K562 (cell line): ENCODE results near the gene TRAF3IP1. TPM values are rescaled to one million over a fixed set of nuclear protein-coding genes. Genes with fewer than 3 reads are reported as not detected.
A peak's percentile ranks its signal among the peaks of the same experiment; 100 is the strongest.

Experiments
- ARID2 ChIP-seq: fragments of 450-650 bp; IDR thresholded peaks from 2 replicates; pipeline ENCODE4 v1.6.1; 2017; ENCODE audit warnings: antibody characterized with exemption, mild to moderate bottlenecking
- BDP1 ChIP-seq: IDR thresholded peaks from 3 replicates; pipeline ENCODE4 v1.6.1; 2011; ENCODE audit not compliant: insufficient read length, insufficient read depth
- FOXK2 ChIP-seq, 2 experiments: fragments of 450-650 bp; IDR thresholded peaks in 1 of 2; conservative IDR thresholded peaks in 1 of 2; 2 replicates each; pipeline ENCODE4 v1.6.1; 2016; ENCODE audit warnings: low read depth in 2 of 2, mild to moderate bottlenecking in 1 of 2
- GATAD2B ChIP-seq: fragments of 450-650 bp; IDR thresholded peaks from 2 replicates; pipeline ENCODE4 v1.6.1; 2017; ENCODE audit warnings: mild to moderate bottlenecking, borderline replicate concordance
- KLF6 ChIP-seq: fragments of 250-450 bp; sonication (Bioruptor Pico); IDR thresholded peaks from 2 replicates; pipeline ENCODE4 v1.4.0; 2020; ENCODE audit warnings: mild to moderate bottlenecking, moderate library complexity, borderline replicate concordance
- MAFK ChIP-seq: IDR thresholded peaks from 2 replicates; pipeline ENCODE4 v1.6.1; 2011; ENCODE audit warnings: low read length, improper control_type of control experiment
- MTA3 ChIP-seq: fragments of 450-650 bp; formaldehyde crosslinking; IDR thresholded peaks from 2 replicates; pipeline ENCODE4 v1.6.1; 2017; ENCODE audit warnings: mild to moderate bottlenecking, borderline replicate concordance
- MYC ChIP-seq, 2 experiments: fragments of 250-450 bp in 1 of 2; sonication (Bioruptor Pico) in 1 of 2; IDR thresholded peaks; 2 replicates each; pipeline versions ENCODE4 v1.5.1 to v1.6.1; 2012 to 2021; ENCODE audit warnings: low read depth in 2 of 2, borderline replicate concordance in 1 of 2, improper control_type of control experiment in 1 of 2, low read length in 1 of 2, mild to moderate bottlenecking in 1 of 2, moderate library complexity in 1 of 2
- NCOA1 ChIP-seq: fragments of 450-650 bp; IDR thresholded peaks from 2 replicates; pipeline ENCODE4 v1.6.1; 2016; ENCODE audit warnings: low read depth
- NRF1 ChIP-seq, 2 experiments: fragments of 450-650 bp; IDR thresholded peaks in 1 of 2; conservative IDR thresholded peaks in 1 of 2; 2 replicates each; pipeline ENCODE4 v1.6.1; 2014; ENCODE audit warnings: mild to moderate bottlenecking in 2 of 2
- PHF8 ChIP-seq: fragments of 200-600 bp; sonication (generic); IDR thresholded peaks from 2 replicates; pipeline ENCODE4 v1.6.1; 2012; ENCODE audit warnings: mixed run types, mild to moderate bottlenecking, inconsistent platforms, low read length, moderate library complexity, borderline replicate concordance
- RFX7 ChIP-seq: fragments of 250-450 bp; sonication (Bioruptor Pico); IDR thresholded peaks from 2 replicates; pipeline ENCODE4 v1.5.1; 2021; ENCODE audit warnings: mild to moderate bottlenecking
- SIN3B ChIP-seq: fragments of 450-650 bp; IDR thresholded peaks from 2 replicates; pipeline ENCODE4 v1.6.1; 2017; ENCODE audit warnings: low read depth, mild to moderate bottlenecking, moderate library complexity
- SMARCE1 ChIP-seq: fragments of 450-650 bp; IDR thresholded peaks from 2 replicates; pipeline ENCODE4 v1.7.1; 2016; ENCODE audit warnings: mild to moderate bottlenecking
- SRF ChIP-seq, 2 experiments: fragments of 250-450, 450-650 bp in 1 of 2; sonication (Bioruptor Pico) in 1 of 2; sonication (generic) in 1 of 2; formaldehyde crosslinking; IDR thresholded peaks; 2 replicates each; pipeline versions ENCODE4 v1.5.0 to v1.5.1; 2020 to 2022; ENCODE audit warnings: mild to moderate bottlenecking in 1 of 2, missing genetic modification reagents in 1 of 2
- TARDBP ChIP-seq: fragments of 450-650 bp; IDR thresholded peaks from 2 replicates; pipeline ENCODE4 v1.6.1; 2016
- ZNF76 ChIP-seq: fragments of 250-450 bp; sonication (Bioruptor Pico); IDR thresholded peaks from 2 replicates; pipeline ENCODE4 v1.4.0; 2020; ENCODE audit warnings: mild to moderate bottlenecking, moderate library complexity, borderline replicate concordance
- polyA plus RNA-seq, 8 experiments: library from polyadenylated mRNA; depleted of rRNA in 4 of 8; stranded (reverse) in 5 of 8; unstranded in 3 of 8; fragments of >200 nt; fragmentation: Nextera tagmentation in 2 of 8; fragmentation: Illumina TruSeq in 1 of 8; extraction: Ambion mirVana in 2 of 8; extraction: Trizol in 1 of 8; gene quantifications; 2 replicates each; pipeline versions ENCODE4 v1.2.1 to v1.2.3, GENCODE V29; 2011 to 2014; ENCODE audit warnings: inconsistent platforms in 1 of 8, missing spikeins in 1 of 8
- total RNA-seq, 7 experiments: library from RNA; depleted of rRNA in 6 of 7; stranded (reverse); fragments of >200 nt in 6 of 7; fragmentation: Illumina TruSeq in 2 of 7; extraction: Trizol in 2 of 7; gene quantifications; 2 replicates each; pipeline versions ENCODE4 v1.2.1 to v1.2.3, GENCODE V29; 2011 to 2021; ENCODE audit warnings: low replicate concordance in 1 of 7
- TF ChIP-seq, protein P1 (sequence below): fragments of 450-650 bp; IDR thresholded peaks from 2 replicates; pipeline ENCODE4 v1.6.1; 2016; ENCODE audit warnings: borderline replicate concordance
- TF ChIP-seq, protein P2 (sequence below), 3 experiments: fragments of 200-800 bp in 1 of 3; sonication (Bioruptor generic) in 1 of 3; sonication (generic) in 1 of 3; formaldehyde crosslinking in 1 of 3; IDR thresholded peaks; 2 replicates each; pipeline versions ENCODE4 v1.6.1 to v1.8.0; 2016 to 2022; ENCODE audit warnings: mild to moderate bottlenecking in 2 of 3, missing compliant biosample characterization in 2 of 3, missing genetic modification characterization in 2 of 3, missing genetic modification reagents in 1 of 3
- TF ChIP-seq, protein P3 (sequence below): fragments of 250-450 bp; sonication (Bioruptor Pico); IDR thresholded peaks from 2 replicates; pipeline ENCODE4 v1.8.0; 2022; ENCODE audit warnings: moderate library complexity, mild to moderate bottlenecking, inconsistent platforms
- TF ChIP-seq, protein P4 (sequence below): sonication (generic); IDR thresholded peaks from 2 replicates; pipeline ENCODE4 v1.6.1; 2016

Gene TRAF3IP1
- total and polyA plus RNA-seq, 9 of the 15 experiments (the other 6 are each of a cell fraction or from before 2014, with no cell fraction given) = 1.3 to 7.4 (median 3.4) TPM

DNA sequence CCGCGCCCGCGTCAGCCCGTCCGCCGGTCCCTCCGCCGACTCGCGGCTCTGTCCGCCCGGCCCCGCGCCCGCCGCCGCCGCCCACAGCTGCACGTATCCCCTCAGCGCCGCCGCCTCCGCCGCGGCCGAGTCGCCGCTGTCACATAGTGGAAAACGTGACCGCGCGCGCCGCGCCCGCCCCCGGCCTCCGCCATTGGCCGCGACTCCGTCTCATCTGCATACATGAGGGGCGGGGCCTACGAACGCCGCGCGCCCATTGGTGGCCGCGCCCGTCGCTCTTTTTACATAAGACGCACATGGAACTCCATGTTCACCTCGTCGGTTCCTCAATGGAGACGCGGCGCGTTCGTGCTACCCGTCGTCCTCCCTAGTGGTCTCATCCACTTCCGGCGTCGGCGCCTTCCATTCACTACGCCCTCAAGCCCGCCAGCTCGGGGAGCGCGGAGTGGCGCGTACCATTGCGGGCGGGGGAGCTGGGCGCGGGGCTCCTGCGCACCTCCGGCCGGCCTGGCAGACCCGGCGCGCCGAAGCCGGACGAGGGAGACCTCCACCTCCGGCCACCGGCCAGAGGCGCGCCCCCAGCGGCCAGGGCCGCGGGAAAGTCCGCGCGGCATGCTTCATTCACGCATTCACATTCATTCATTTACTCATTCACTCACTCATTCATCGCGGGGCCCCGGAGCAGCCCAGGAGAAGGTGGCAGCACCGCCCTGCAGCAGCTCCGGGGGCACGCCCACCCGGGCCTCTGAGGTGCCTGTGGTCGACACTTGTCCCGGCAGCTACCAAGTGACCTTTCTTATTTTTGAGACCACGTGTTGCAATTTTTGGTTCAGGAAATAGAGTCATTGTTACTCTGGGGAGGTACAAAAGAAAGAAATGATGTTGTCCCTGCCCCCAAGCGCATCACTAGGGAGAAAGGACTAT is 31.4 kb upstream of the TRAF3IP1 start (continued):
- peak; percentile 67; the same call in 1 of the 2 replicates for TF ChIP-seq PHF8
- TF ChIP-seq NRF1 (conservative IDR thresholded peaks at IDR 0.05 in 1 of 2, IDR thresholded peaks at IDR 0.05 in 1 of 2) = peak; percentile 81 to 84
- TF ChIP-seq, protein P1, sequence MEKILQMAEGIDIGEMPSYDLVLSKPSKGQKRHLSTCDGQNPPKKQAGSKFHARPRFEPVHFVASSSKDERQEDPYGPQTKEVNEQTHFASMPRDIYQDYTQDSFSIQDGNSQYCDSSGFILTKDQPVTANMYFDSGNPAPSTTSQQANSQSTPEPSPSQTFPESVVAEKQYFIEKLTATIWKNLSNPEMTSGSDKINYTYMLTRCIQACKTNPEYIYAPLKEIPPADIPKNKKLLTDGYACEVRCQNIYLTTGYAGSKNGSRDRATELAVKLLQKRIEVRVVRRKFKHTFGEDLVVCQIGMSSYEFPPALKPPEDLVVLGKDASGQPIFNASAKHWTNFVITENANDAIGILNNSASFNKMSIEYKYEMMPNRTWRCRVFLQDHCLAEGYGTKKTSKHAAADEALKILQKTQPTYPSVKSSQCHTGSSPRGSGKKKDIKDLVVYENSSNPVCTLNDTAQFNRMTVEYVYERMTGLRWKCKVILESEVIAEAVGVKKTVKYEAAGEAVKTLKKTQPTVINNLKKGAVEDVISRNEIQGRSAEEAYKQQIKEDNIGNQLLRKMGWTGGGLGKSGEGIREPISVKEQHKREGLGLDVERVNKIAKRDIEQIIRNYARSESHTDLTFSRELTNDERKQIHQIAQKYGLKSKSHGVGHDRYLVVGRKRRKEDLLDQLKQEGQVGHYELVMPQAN = 0 out of 2 replicates have a peak, but pooled peaks have one; percentile 60
- 0 out of 2 replicates have a peak, but pooled peaks have one; percentile 61 for TF ChIP-seq GATAD2B
- TF ChIP-seq MYC (IDR thresholded peaks at IDR 0.05; ENCODE audit: low read depth, low read length) = peak; percentile 88
- no peak for TF ChIP-seq MYC (CRISPR knock-in tag; IDR thresholded peaks at IDR 0.05; ENCODE audit: borderline replicate concordance, low read depth)
- TF ChIP-seq, protein P2, sequence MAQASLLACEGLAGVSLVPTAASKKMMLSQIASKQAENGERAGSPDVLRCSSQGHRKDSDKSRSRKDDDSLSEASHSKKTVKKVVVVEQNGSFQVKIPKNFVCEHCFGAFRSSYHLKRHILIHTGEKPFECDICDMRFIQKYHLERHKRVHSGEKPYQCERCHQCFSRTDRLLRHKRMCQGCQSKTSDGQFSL (CRISPR knock-in tag; IDR thresholded peaks at IDR 0.05) = no peak
- TF ChIP-seq, protein P2 (tag; IDR thresholded peaks at IDR 0.05) = no peak
- TF ChIP-seq RFX7 = no peak
- TF ChIP-seq, protein P3, sequence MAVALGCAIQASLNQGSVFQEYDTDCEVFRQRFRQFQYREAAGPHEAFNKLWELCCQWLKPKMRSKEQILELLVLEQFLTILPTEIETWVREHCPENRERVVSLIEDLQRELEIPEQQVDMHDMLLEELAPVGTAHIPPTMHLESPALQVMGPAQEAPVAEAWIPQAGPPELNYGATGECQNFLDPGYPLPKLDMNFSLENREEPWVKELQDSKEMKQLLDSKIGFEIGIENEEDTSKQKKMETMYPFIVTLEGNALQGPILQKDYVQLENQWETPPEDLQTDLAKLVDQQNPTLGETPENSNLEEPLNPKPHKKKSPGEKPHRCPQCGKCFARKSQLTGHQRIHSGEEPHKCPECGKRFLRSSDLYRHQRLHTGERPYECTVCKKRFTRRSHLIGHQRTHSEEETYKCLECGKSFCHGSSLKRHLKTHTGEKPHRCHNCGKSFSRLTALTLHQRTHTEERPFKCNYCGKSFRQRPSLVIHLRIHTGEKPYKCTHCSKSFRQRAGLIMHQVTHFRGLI = no peak
- no peak for TF ChIP-seq ARID2
- TF ChIP-seq MTA3 = no peak
- TF ChIP-seq BDP1 = no peak
- no peak for TF ChIP-seq TARDBP
- TF ChIP-seq ZNF76 (CRISPR knock-in tag) = no peak
- no peak for TF ChIP-seq SRF (CRISPR knock-in tag; IDR thresholded peaks at IDR 0.05)
- TF ChIP-seq KLF6 (CRISPR knock-in tag) = no peak
- TF ChIP-seq FOXK2 (conservative IDR thresholded peaks at IDR 0.05 in 1 of 2, IDR thresholded peaks at IDR 0.05 in 1 of 2; ENCODE audit: low read depth in 2 of 2) = peak; percentile 17 to 88; a peak in 2 of 4 replicates
- TF ChIP-seq, protein P4, sequence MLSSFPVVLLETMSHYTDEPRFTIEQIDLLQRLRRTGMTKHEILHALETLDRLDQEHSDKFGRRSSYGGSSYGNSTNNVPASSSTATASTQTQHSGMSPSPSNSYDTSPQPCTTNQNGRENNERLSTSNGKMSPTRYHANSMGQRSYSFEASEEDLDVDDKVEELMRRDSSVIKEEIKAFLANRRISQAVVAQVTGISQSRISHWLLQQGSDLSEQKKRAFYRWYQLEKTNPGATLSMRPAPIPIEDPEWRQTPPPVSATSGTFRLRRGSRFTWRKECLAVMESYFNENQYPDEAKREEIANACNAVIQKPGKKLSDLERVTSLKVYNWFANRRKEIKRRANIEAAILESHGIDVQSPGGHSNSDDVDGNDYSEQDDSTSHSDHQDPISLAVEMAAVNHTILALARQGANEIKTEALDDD = no peak
- TF ChIP-seq NCOA1 = no peak
- TF ChIP-seq SIN3B = 0 out of 2 replicates have a peak, but pooled peaks have one; percentile 26
- no peak for TF ChIP-seq SMARCE1
- no peak for TF ChIP-seq MAFK
